PC-3 (cell line): Measurements from ENCODE around the gene NUAK2. TPM values are rescaled to one million over a fixed set of nuclear protein-coding genes. Genes with fewer than 3 reads are reported as not detected.
"Not testable (repeated sequence)": the region's sequence is repeated elsewhere in the genome, so short reads cannot be mapped to it uniquely, and the experiment has no call there.

Experiments used
- ATAC-seq: fragments of 200-7000 bp; cut with Tn5 transposase; 2 replicates; pipeline ENCODE4 v1.9.1; 2020; ENCODE audit warnings: mild to moderate bottlenecking, moderate library complexity
- BruUV-seq: library from RNA; stranded (reverse); fragments of 400-500 nt; replicated peaks from 2 replicates; lab custom pipeline; 2021; lab: Mats Ljungman, UMichigan
- CTCF ChIA-PET: fragments of 300-600 bp; sonication (Branson Sonifier 250); formaldehyde crosslinking; loops from one replicate; lab custom pipeline; 2022; ENCODE audit warnings: antibody characterized with exemption; lab: Charles Lee
- POLR2A ChIA-PET: fragments of 300-600 bp; sonication (Branson Sonifier 250); formaldehyde crosslinking; loops from one replicate; lab custom pipeline; 2022; ENCODE audit warnings: antibody characterized with exemption; ENCODE audit not compliant: unreplicated experiment; lab: Charles Lee
- DNase-seq: peaks from one replicate; pipeline ENCODE4 v3.0.0-alpha.2; 2015
- H2AFZ ChIP-seq: fragments of 300-600 bp; sonication (generic); 2 replicates; pipeline ENCODE4 v1.6.0; 2016; ENCODE audit warnings: antibody characterized with exemption, low read length
- H3F3A ChIP-seq: fragments of 300-600 bp; sonication (generic); one replicate; pipeline ENCODE4 v1.6.0; 2017; ENCODE audit warnings: antibody characterized with exemption, low read length, control low read depth, mild to moderate bottlenecking; ENCODE audit not compliant: unreplicated experiment
- H3K27ac ChIP-seq: fragments of 300-600 bp; sonication (generic); 2 replicates; pipeline ENCODE4 v1.5.1; 2016; ENCODE audit warnings: mild to moderate bottlenecking, low read length
- H3K27me3 ChIP-seq: fragments of 300-600 bp; sonication (generic); 2 replicates; pipeline ENCODE4 v1.6.1; 2016; ENCODE audit warnings: low read length, mixed read lengths
- H3K36me3 ChIP-seq: fragments of 300-600 bp; sonication (generic); 2 replicates; pipeline ENCODE4 v1.6.1; 2016; ENCODE audit warnings: low read depth, mixed run types, low read length, mixed read lengths
- H3K4me1 ChIP-seq: fragments of 300-600 bp; sonication (generic); 2 replicates; pipeline ENCODE4 v1.5.1; 2016; ENCODE audit warnings: low read length; ENCODE audit not compliant: insufficient read depth
- H3K4me2 ChIP-seq: fragments of 300-600 bp; sonication (generic); 2 replicates; pipeline ENCODE4 v1.6.0; 2016; ENCODE audit warnings: low read length
- H3K4me3 ChIP-seq: fragments of 300-600 bp; sonication (generic); 2 replicates; pipeline ENCODE4 v1.5.1; 2016; ENCODE audit warnings: mild to moderate bottlenecking, low read length, mixed read lengths
- H3K79me2 ChIP-seq: fragments of 300-600 bp; sonication (generic); 2 replicates; pipeline ENCODE4 v1.6.1; 2017; ENCODE audit warnings: low read length, mixed read lengths
- H3K9ac ChIP-seq: fragments of 300-600 bp; sonication (generic); 2 replicates; pipeline ENCODE4 v1.6.0; 2016; ENCODE audit warnings: mild to moderate bottlenecking, low read length
- H3K9me2 ChIP-seq: fragments of 300-600 bp; sonication (generic); replicated peaks from 2 replicates; pipeline ENCODE4 v1.6.1; 2016; ENCODE audit warnings: mixed run types, low read length, mixed read lengths
- H3K9me3 ChIP-seq: fragments of 300-600 bp; sonication (generic); 2 replicates; pipeline ENCODE4 v1.6.1; 2016; ENCODE audit warnings: low read length, mixed read lengths
- H4K20me1 ChIP-seq: fragments of 300-600 bp; sonication (generic); 2 replicates; pipeline ENCODE4 v1.6.1; 2016; ENCODE audit warnings: low read length, mixed read lengths
- EZH2 ChIP-seq: fragments of 300-600 bp; sonication (generic); IDR thresholded peaks from one replicate; pipeline ENCODE4 v1.6.1; 2017; ENCODE audit warnings: antibody characterized with exemption, mild to moderate bottlenecking, low read length; ENCODE audit not compliant: unreplicated experiment
- EZH2phosphoT487 ChIP-seq: fragments of 300-600 bp; sonication (generic); IDR thresholded peaks from 2 replicates; pipeline ENCODE4 v1.6.1; 2018; ENCODE audit warnings: mild to moderate bottlenecking, antibody characterized with exemption, low read length, borderline replicate concordance
- intact Hi-C: fragments of 100-400 bp; cut with micrococcal nuclease; formaldehyde crosslinking; loops from 2 replicates; pipeline ENCODE4 v1.9.0; 2023
- total RNA-seq: library from RNA; depleted of rRNA; stranded (reverse); fragments of >200 nt; gene quantifications from 2 replicates; pipeline ENCODE4 v1.2.3, GENCODE V29; 2014
- TF ChIP-seq, protein P1 (sequence below): fragments of 300-600 bp; sonication (generic); conservative IDR thresholded peaks from 2 replicates; pipeline ENCODE4 v1.5.1; 2017; ENCODE audit warnings: antibody characterized with exemption, low read depth, mild to moderate bottlenecking, low read length

NUAK2 gene
- total RNA-seq, 1 experiment from 2014 or later, result 3.8 TPM

DNA sequence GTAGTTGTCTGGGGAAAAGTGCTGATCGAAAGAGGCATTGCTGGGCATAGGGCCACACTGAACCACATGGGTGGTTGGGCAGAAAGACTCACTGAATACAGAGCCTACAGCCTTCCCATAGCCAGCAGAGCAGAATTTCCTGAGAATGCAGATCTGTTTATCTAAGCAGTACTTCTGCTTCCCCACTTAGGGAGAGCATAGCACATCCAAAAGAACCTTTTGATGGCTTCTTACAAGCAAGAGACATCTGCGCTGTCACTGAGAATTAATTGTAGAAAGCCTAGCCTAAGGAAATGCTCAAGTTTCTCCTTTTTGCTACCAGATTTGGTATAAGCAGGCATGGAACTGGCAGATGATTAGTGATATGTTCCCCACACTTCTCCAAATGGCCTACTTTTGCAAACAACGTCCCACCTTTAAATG is 48.2 kb upstream of the NUAK2 start:
- Histone ChIP-seq H2AFZ (no peak overlapping the region), H3K9me2 (no peaks in the 10 kb centered on the region), H4K20me1 (no peaks in the 10 kb centered on the region), H3K27me3 (no peaks in the 10 kb centered on the region), H3K79me2 (no peaks in the 10 kb centered on the region), H3K36me3 (no peaks in the 10 kb centered on the region), H3K4me3 (no peak overlapping the region), H3K27ac (no peak overlapping the region), H3K4me1 (peaks cover 15% of the 10 kb centered on the region), H3F3A (peaks cover 5% of the 10 kb centered on the region), H3K9ac (no peak overlapping the region), H3K4me2 (no peak overlapping the region), H3K9me3 (no peaks in the 10 kb centered on the region)
- ChIA-PET POLR2A (no interaction called here), CTCF (no interaction called here)
- no peak for ATAC-seq
- no peak for DNase-seq
- no peak for TF ChIP-seq EZH2
- no peak for TF ChIP-seq EZH2phosphoT487
- TF ChIP-seq, protein P1, sequence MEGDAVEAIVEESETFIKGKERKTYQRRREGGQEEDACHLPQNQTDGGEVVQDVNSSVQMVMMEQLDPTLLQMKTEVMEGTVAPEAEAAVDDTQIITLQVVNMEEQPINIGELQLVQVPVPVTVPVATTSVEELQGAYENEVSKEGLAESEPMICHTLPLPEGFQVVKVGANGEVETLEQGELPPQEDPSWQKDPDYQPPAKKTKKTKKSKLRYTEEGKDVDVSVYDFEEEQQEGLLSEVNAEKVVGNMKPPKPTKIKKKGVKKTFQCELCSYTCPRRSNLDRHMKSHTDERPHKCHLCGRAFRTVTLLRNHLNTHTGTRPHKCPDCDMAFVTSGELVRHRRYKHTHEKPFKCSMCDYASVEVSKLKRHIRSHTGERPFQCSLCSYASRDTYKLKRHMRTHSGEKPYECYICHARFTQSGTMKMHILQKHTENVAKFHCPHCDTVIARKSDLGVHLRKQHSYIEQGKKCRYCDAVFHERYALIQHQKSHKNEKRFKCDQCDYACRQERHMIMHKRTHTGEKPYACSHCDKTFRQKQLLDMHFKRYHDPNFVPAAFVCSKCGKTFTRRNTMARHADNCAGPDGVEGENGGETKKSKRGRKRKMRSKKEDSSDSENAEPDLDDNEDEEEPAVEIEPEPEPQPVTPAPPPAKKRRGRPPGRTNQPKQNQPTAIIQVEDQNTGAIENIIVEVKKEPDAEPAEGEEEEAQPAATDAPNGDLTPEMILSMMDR, result no peak
- intact Hi-C loops, result no loop called here
- BruUV-seq, result no TSS peak

DNA sequence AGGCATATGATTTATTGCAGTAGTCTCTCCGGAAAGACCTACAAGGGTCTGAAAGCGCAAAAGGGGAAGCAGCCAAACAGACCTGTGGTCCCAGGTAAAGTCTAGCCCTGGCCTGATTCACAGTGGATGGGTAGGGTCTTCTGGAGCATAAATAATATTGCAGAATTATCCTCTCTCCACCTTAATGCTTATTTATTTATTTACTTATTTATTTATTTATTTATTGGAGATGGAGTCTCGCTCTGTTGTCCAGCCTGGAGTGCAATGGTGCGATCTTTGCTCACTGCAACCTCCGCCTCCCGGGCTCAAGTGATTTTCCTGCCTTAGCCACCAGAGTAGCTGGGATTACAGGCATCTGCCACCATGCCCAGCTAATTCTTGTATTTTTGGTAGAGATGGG is 46.9 kb upstream of the NUAK2 start:
- CTCF ChIA-PET, result no interaction called here
- Histone ChIP-seq H3K9ac (no peak overlapping the region), H3F3A (no peaks in the 10 kb centered on the region), H3K9me2 (no peaks in the 10 kb centered on the region), H3K36me3 (no peaks in the 10 kb centered on the region), H3K4me3 (no peak overlapping the region), H2AFZ (no peak overlapping the region), H3K4me1 (peaks cover 3% of the 10 kb centered on the region), H3K4me2 (no peak overlapping the region), H3K27me3 (peaks cover 4% of the 10 kb centered on the region; the same call in 1 of the 2 replicates), H3K27ac (no peak overlapping the region), H3K79me2 (no peaks in the 10 kb centered on the region), H4K20me1 (no peaks in the 10 kb centered on the region), H3K9me3 (no peaks in the 10 kb centered on the region)
- BruUV-seq, result no TSS peak
- POLR2A ChIA-PET, result no interaction called here
- DNase-seq, result no peak
- no peak for ATAC-seq
- intact Hi-C loops, result no loop called here
- TF ChIP-seq EZH2phosphoT487, result no peak
- TF ChIP-seq, protein P1, result no peak
- TF ChIP-seq EZH2, result no peak

DNA sequence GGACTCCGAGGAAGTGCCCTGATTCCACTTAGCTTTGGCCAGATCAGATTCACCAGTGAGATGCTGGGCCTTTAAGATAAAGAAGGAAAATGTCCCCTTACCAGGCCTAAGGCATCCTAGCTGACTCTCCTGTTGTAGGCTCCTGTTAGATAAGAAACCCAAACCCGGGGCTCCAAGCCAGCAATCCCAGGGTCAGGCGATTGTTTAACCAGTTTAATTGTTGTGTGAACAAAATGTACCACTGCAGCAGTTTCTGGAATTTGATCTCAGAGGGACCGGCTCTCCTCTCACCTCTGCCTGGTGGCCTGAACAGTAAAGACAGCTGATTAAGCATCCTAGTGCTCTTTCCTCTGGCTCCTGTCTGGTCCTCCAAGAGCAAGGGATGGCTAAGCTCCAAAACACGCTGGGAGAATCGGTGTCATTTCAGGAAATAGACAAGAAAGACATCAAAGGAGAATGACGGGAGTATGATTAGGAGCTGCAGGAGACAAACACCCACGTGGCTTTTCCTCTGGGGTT is 44.5 kb upstream of the NUAK2 start:
- H3K9me2 ChIP-seq, result no peaks in the 10 kb centered on the region
- H3K9ac ChIP-seq, result no peak overlapping the region
- DNase-seq, result peak; percentile 16
- no peak for ATAC-seq
- H3K36me3 ChIP-seq, result no peaks in the 10 kb centered on the region
- H4K20me1 ChIP-seq, result no peaks in the 10 kb centered on the region
- peaks cover 15% of the 10 kb centered on the region; the same call in 1 of the 2 replicates for H3K27me3 ChIP-seq
- no peaks in the 10 kb centered on the region for H3F3A ChIP-seq
- no peaks in the 10 kb centered on the region for H3K4me1 ChIP-seq
- BruUV-seq, result no TSS peak
- CTCF ChIA-PET, result no interaction called here
- intact Hi-C loops, result no loop called here
- no peaks in the 10 kb centered on the region for H3K79me2 ChIP-seq
- H3K9me3 ChIP-seq, result no peaks in the 10 kb centered on the region
- TF ChIP-seq EZH2phosphoT487, result no peak
- no peak for TF ChIP-seq EZH2
- TF ChIP-seq, protein P1, result no peak
- H3K4me3 ChIP-seq, result no peak overlapping the region
- peak overlapping the region; percentile 13; the same call in 1 of the 2 replicates for H2AFZ ChIP-seq
- POLR2A ChIA-PET, result no interaction called here
- no peak overlapping the region for H3K4me2 ChIP-seq
- H3K27ac ChIP-seq, result no peak overlapping the region

DNA sequence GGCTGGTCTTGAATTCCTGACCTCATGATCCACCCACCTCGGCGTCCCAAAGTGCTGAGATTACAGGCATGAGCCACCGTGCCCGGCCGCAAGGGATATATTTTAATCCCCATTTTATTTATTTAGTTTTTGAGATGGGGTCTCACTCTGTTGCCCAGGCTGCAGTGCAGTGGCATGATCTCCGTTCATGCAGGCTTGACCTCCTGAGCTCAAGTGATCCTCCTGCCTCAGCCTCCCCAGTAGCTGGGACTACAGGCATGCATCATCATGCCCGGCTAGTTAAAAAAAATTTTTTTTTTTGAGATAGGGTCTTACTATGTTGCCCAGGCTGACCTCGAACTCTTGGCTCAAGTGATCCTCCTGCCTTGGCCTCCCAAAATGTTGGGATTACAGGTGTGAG is 43.5 kb upstream of the NUAK2 start:
- BruUV-seq, H3K4me3 ChIP-seq, DNase-seq, intact Hi-C loops, H3K9ac ChIP-seq, POLR2A ChIA-PET, H3K27ac ChIP-seq, H3K4me2 ChIP-seq, H3F3A ChIP-seq, H2AFZ ChIP-seq, H3K9me2 ChIP-seq, H3K79me2 ChIP-seq, H4K20me1 ChIP-seq, H3K9me3 ChIP-seq, H3K36me3 ChIP-seq, CTCF ChIA-PET, ATAC-seq, H3K4me1 ChIP-seq: not testable (repeated sequence)
- H3K27me3 ChIP-seq, result peaks cover 23% of the 10 kb centered on the region
